NCI-H748 (cell line): Measurements from ENCODE around the gene ATP4A.

Experiments
- DNase-seq: peaks from one replicate; lab custom pipeline; 2025; ENCODE audit not compliant: unreplicated experiment; lab: John Stamatoyannopoulos, UW

The ATP4A gene

GRCh38 chr19:35549879-35550523 is 13.5 kb downstream of the ATP4A start:
- no peak for DNase-seq

GRCh38 chr19:35549174-35549788 is 14.2 kb downstream of the ATP4A start:
- DNase-seq, result peak; percentile 80

GRCh38 chr19:35546532-35546931 is 16.9 kb downstream of the ATP4A start:
- no peak for DNase-seq

GRCh38 chr19:35545855-35546381 is 17.5 kb downstream of the ATP4A start:
- peak; percentile 54 for DNase-seq

GRCh38 chr19:35545001-35545854 is 18.2 kb downstream of the ATP4A start, which contains the start of gene TMEM147:
TMEM147 (plus strand) TSS chr19:35545626; CDS start chr19:35545740, 114 bp downstream.
- peak; percentile 95 for DNase-seq

- DNase-seq, result no peak
These were observed 19.2 kb downstream of the ATP4A start for GRCh38 chr19:35544110-35544802.

- DNase-seq, result no peak
These were observed 20.0 kb downstream of the ATP4A start for GRCh38 chr19:35543280-35544109.

GRCh38 chr19:35542209-35542608 is 21.2 kb downstream of the ATP4A start:
- no peak for DNase-seq

GRCh38 chr19:35540356-35540927 is 23.0 kb downstream of the ATP4A start:
- DNase-seq, result no peak

- DNase-seq, result no peak
These were observed 23.6 kb downstream of the ATP4A start for GRCh38 chr19:35539850-35540249.

- no peak for DNase-seq
These were observed 24.1 kb downstream of the ATP4A start for GRCh38 chr19:35539314-35539713.

GRCh38 chr19:35534803-35535480 is 28.5 kb downstream of the ATP4A start:
- DNase-seq, result no peak

- DNase-seq, result peak; percentile 40
These were observed 29.6 kb downstream of the ATP4A start for GRCh38 chr19:35533822-35534392.

GRCh38 chr19:35533201-35533821 is 30.1 kb downstream of the ATP4A start, which contains the start of gene GAPDHS:
GAPDHS (plus strand) TSS chr19:35533456; CDS start chr19:35533528, 72 bp downstream.
- DNase-seq, result no peak

- DNase-seq, result peak; percentile 61
These were observed 32.2 kb downstream of the ATP4A start for GRCh38 chr19:35531291-35531690.

- no peak for DNase-seq
These were observed 33.9 kb downstream of the ATP4A start for GRCh38 chr19:35529241-35530218.
